OCI-LY1 (cell line): ENCODE measurements around the gene CRYGB.

Experiments used
- H2AFZ ChIP-seq: fragments of 200-600 bp; sonication (generic), shearing (Covaris generic); 2 replicates; pipeline ENCODE4 v1.6.0; 2014; ENCODE audit warnings: antibody characterized with exemption, mild to moderate bottlenecking, low read length
- H3F3A ChIP-seq: fragments of 200-600 bp; sonication (generic), shearing (Covaris generic); 2 replicates; pipeline ENCODE4 v1.6.0; 2014; ENCODE audit warnings: mild to moderate bottlenecking, antibody characterized with exemption, low read length, moderate library complexity; ENCODE audit not compliant: insufficient read depth
- H3K27ac ChIP-seq: fragments of 200-600 bp; sonication (generic); 2 replicates; pipeline ENCODE4 v1.5.1; 2014; ENCODE audit warnings: low read length, mixed run types, mild to moderate bottlenecking, low read depth; ENCODE audit not compliant: poor library complexity, severe bottlenecking
- H3K27me3 ChIP-seq: fragments of 200-600 bp; sonication (generic); 2 replicates; pipeline ENCODE4 v1.6.0; 2014; ENCODE audit warnings: antibody characterized with exemption, mild to moderate bottlenecking, low read length, moderate library complexity; ENCODE audit not compliant: insufficient read depth
- H3K36me3 ChIP-seq: fragments of 200-600 bp; sonication (generic); 2 replicates; pipeline ENCODE4 v1.6.1; 2014; ENCODE audit warnings: mild to moderate bottlenecking, antibody characterized with exemption, low read length, moderate library complexity, mixed read lengths; ENCODE audit not compliant: insufficient read depth
- H3K4me1 ChIP-seq: fragments of 200-600 bp; sonication (generic); 2 replicates; pipeline ENCODE4 v1.5.1; 2014; ENCODE audit warnings: mild to moderate bottlenecking, low read length, moderate library complexity; ENCODE audit not compliant: insufficient read depth, severe bottlenecking
- H3K4me2 ChIP-seq: fragments of 200-600 bp; sonication (generic), shearing (Covaris generic); 2 replicates; pipeline ENCODE4 v1.6.1; 2014; ENCODE audit warnings: low read length
- H3K4me3 ChIP-seq: fragments of 200-600 bp; sonication (generic); 2 replicates; pipeline ENCODE4 v1.5.1; 2014; ENCODE audit warnings: low read length, low read depth, mild to moderate bottlenecking, mixed read lengths; ENCODE audit not compliant: poor library complexity, severe bottlenecking
- H3K79me2 ChIP-seq: fragments of 200-600 bp; shearing (Covaris generic); 2 replicates; pipeline ENCODE4 v1.6.1; 2016; ENCODE audit warnings: mixed run types, low read length, mixed read lengths; ENCODE audit not compliant: insufficient read depth
- H3K9ac ChIP-seq: fragments of 200-600 bp; sonication (generic), shearing (Covaris generic); 2 replicates; pipeline ENCODE4 v1.6.1; 2014; ENCODE audit warnings: mild to moderate bottlenecking, low read length, mixed read lengths
- H3K9me2 ChIP-seq: fragments of 200-600 bp; sonication (generic), shearing (Covaris generic); 2 replicates; pipeline ENCODE4 v1.6.1; 2014; ENCODE audit warnings: low read depth, mild to moderate bottlenecking, low read length, mixed read lengths
- H3K9me3 ChIP-seq: fragments of 200-600 bp; shearing (Covaris generic); 2 replicates; pipeline ENCODE4 v1.6.1; 2014; ENCODE audit warnings: low read length, mixed read lengths
- H4K20me1 ChIP-seq: fragments of 200-600 bp; sonication (generic), shearing (Covaris generic); 2 replicates; pipeline ENCODE4 v1.6.0; 2016; ENCODE audit warnings: mild to moderate bottlenecking, low read length; ENCODE audit not compliant: insufficient read depth
- EZH2 ChIP-seq: fragments of 200-600 bp; sonication (generic), shearing (Covaris generic); IDR thresholded peaks from 2 replicates; pipeline ENCODE4 v1.8.0; 2017; ENCODE audit warnings: borderline replicate concordance, mixed run types, mild to moderate bottlenecking, antibody characterized with exemption, low read length, moderate library complexity, mixed read lengths
- TF ChIP-seq, protein P1 (sequence below): fragments of 200-600 bp; sonication (generic), shearing (Covaris generic); IDR thresholded peaks from 2 replicates; pipeline ENCODE4 v1.5.1; 2017; ENCODE audit warnings: mild to moderate bottlenecking, antibody characterized with exemption, low read length, moderate library complexity, mixed read lengths

The CRYGB gene

DNA sequence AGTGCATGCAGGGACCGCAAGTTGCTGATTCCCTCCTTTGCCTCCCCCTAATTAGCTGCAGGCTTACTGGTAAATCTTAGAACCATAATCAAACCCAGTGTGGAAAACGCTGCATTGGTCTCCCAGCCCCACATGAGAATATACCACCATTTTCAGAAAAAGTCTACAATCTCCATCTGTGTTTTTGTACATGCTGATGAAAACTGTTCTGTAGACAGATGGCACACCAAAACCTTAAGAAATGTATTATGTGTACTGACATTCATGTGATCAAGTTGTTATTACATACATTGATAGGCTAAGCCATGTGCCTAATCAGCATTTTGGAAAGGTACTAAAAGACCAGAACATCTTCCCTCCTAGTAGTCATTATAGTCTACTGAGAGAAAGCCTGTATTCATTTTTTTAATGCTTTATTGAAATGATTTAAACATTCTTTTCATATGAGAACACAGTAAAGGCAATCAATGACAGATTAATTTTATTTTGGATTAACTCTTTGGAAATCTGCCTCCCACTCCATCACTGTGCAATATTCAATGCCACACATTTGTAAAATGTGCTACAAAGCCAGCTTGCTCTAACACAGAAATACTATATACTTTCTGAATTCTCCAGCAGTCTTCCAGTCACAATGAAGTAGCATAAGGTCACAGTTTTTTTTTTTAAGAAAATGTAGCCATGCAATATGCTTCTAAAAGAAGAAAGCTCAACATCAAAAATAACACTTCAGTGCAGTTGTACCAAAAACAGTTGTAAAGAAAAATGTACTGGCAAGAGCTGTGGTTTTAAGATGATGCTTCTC lies 19.2 kb upstream of the CRYGB start:
- no peak for TF ChIP-seq EZH2
- TF ChIP-seq, protein P1, sequence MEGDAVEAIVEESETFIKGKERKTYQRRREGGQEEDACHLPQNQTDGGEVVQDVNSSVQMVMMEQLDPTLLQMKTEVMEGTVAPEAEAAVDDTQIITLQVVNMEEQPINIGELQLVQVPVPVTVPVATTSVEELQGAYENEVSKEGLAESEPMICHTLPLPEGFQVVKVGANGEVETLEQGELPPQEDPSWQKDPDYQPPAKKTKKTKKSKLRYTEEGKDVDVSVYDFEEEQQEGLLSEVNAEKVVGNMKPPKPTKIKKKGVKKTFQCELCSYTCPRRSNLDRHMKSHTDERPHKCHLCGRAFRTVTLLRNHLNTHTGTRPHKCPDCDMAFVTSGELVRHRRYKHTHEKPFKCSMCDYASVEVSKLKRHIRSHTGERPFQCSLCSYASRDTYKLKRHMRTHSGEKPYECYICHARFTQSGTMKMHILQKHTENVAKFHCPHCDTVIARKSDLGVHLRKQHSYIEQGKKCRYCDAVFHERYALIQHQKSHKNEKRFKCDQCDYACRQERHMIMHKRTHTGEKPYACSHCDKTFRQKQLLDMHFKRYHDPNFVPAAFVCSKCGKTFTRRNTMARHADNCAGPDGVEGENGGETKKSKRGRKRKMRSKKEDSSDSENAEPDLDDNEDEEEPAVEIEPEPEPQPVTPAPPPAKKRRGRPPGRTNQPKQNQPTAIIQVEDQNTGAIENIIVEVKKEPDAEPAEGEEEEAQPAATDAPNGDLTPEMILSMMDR, result no peak
- no peaks in the 10 kb centered on the region for H4K20me1 ChIP-seq
- H3K4me1 ChIP-seq, result no peaks in the 10 kb centered on the region
- H3K27ac ChIP-seq, result no peak overlapping the region
- no peaks in the 10 kb centered on the region for H3K27me3 ChIP-seq
- H3K4me3 ChIP-seq, result no peak overlapping the region
- H3K9me2 ChIP-seq, result no peaks in the 10 kb centered on the region
- H3K4me2 ChIP-seq, result no peak overlapping the region
- H2AFZ ChIP-seq, result no peak overlapping the region
- H3K9ac ChIP-seq, result no peak overlapping the region
- no peaks in the 10 kb centered on the region for H3K79me2 ChIP-seq
- H3F3A ChIP-seq, result no peaks in the 10 kb centered on the region
- H3K36me3 ChIP-seq, result no peaks in the 10 kb centered on the region
- no peaks in the 10 kb centered on the region for H3K9me3 ChIP-seq

DNA sequence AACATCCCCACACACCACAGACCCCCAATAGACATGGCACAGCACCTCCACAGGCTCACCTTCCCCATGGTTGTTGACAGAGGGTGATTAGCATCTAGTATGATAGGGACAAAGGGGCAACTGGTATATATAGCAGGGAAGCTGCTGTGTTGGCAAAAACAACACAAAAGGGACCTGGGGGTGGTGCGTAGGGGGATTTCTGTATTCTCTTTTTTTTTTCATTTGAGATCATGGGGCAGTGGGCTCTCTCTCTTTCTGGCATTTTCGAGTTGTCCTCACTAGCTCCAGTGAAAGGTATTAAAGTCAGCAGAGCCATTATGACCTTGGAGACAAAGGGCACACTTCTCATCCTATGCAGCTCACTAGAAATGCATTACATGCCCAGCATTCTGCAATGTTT lies 17.5 kb upstream of the CRYGB start, which contains the start of gene CRYGA:
TSS of gene CRYGA (minus strand) at position 101 of the 400 bp plus-strand sequence. CDS start at position 68, 33 bp downstream.
- H3K9me3 ChIP-seq, result no peaks in the 10 kb centered on the region
- H3K4me3 ChIP-seq, result no peak within 1 kb of the TSS
- H3K27me3 ChIP-seq, result no peaks in the 10 kb centered on the region
- no peak within 1 kb of the TSS for H2AFZ ChIP-seq
- no peak for TF ChIP-seq EZH2
- no peaks in the 10 kb centered on the region for H3K79me2 ChIP-seq
- H3F3A ChIP-seq, result no peaks in the 10 kb centered on the region
- no peak within 1 kb of the TSS for H3K9ac ChIP-seq
- H3K36me3 ChIP-seq, result no peaks in the 10 kb centered on the region
- H3K27ac ChIP-seq, result no peak within 1 kb of the TSS
- H3K4me2 ChIP-seq, result no peak within 1 kb of the TSS
- no peaks in the 10 kb centered on the region for H4K20me1 ChIP-seq
- no peaks in the 10 kb centered on the region for H3K9me2 ChIP-seq
- no peaks in the 10 kb centered on the region for H3K4me1 ChIP-seq

DNA sequence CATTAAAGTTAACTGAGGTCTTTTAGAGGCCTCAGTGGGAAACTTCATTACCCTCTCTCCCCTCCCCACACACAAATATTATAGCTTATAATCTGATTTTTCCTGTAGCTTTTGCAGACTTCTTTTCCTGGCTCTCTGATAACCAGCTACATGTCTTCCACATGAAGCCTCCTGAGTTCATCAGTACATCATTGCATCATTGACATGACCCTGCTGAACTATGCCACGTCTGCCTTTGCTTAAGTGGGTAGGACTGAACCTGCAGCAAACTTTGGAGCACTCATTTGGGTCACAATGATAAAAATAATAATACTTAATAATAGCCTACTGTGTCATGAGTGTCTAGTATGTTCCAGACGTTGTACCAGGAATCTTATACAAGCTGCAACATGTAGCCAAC lies 10.5 kb upstream of the CRYGB start:
- Histone ChIP-seq H3K4me3 (no peak overlapping the region), H3K9ac (no peak overlapping the region), H3K9me2 (no peaks in the 10 kb centered on the region), H3K27me3 (no peaks in the 10 kb centered on the region), H3K27ac (no peak overlapping the region), H3K79me2 (no peaks in the 10 kb centered on the region), H3K4me2 (no peak overlapping the region), H3K36me3 (no peaks in the 10 kb centered on the region), H3K4me1 (no peaks in the 10 kb centered on the region), H3K9me3 (no peaks in the 10 kb centered on the region), H2AFZ (no peak overlapping the region), H4K20me1 (no peaks in the 10 kb centered on the region), H3F3A (no peaks in the 10 kb centered on the region)
- TF ChIP-seq, protein P1, result no peak
- TF ChIP-seq EZH2, result no peak

DNA sequence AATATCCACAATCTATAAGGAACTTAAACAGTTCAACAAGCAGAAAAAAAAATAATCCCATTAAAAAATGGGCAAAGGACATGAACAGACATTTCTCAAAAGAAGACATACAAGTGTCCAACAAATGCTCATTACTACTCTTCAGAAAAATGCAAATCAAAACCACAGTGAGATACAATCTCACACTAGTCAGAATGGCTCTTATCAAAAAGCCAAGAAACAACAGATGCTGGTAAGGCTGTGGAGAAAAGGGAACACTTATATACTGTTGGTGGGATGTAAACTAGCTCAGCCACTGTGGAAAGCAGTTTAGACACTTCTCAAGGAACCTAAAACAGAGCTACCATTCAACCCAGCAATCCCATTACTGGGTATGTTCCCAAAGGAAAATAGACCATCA lies 7.2 kb upstream of the CRYGB start:
- Histone ChIP-seq H3K9me2 (no peaks in the 10 kb centered on the region), H3K4me3 (no peak overlapping the region), H2AFZ (no peak overlapping the region), H3K27ac (no peak overlapping the region), H3K4me2 (no peak overlapping the region), H3K36me3 (no peaks in the 10 kb centered on the region), H3K9ac (no peak overlapping the region), H3K9me3 (no peaks in the 10 kb centered on the region), H3F3A (no peaks in the 10 kb centered on the region), H4K20me1 (no peaks in the 10 kb centered on the region), H3K27me3 (no peaks in the 10 kb centered on the region), H3K4me1 (no peaks in the 10 kb centered on the region), H3K79me2 (no peaks in the 10 kb centered on the region)
- TF ChIP-seq, protein P1, result no peak
- no peak for TF ChIP-seq EZH2
